GM23338 (cell line): ENCODE results near the gene ZCCHC17. TPM values are rescaled to one million over a fixed set of nuclear protein-coding genes. Genes with fewer than 3 reads are reported as not detected.

ENCODE experiments used
- ATAC-seq: fragments of 200-7000 bp; cut with Tn5 transposase; 3 replicates; pipeline ENCODE4 v1.9.1; 2020
- DNase-seq: peaks from one replicate; pipeline ENCODE4 v3.0.0-alpha.2; 2015; ENCODE audit warnings: low spot score
- H2AFZ ChIP-seq: fragments of 200-600 bp; sonication (generic); 2 replicates; pipeline ENCODE4 v1.8.0; 2016; ENCODE audit warnings: antibody characterized with exemption, mild to moderate bottlenecking, moderate library complexity
- H3F3A ChIP-seq: fragments of 200-600 bp; sonication (generic); replicated peaks from 2 replicates; pipeline ENCODE4 v1.8.0; 2017; ENCODE audit warnings: antibody characterized with exemption, mixed run types, low read depth
- H3K27ac ChIP-seq: fragments of 200-600 bp; sonication (generic); 2 replicates; pipeline ENCODE4 v1.6.1; 2016; ENCODE audit warnings: low read depth
- H3K27me3 ChIP-seq: fragments of 200-600 bp; sonication (generic); 2 replicates; pipeline ENCODE4 v1.8.0; 2016; ENCODE audit warnings: mild to moderate bottlenecking, mixed run types, moderate library complexity; ENCODE audit not compliant: insufficient read depth
- H3K36me3 ChIP-seq: fragments of 200-600 bp; sonication (generic); 2 replicates; pipeline ENCODE4 v1.8.0; 2016; ENCODE audit warnings: mild to moderate bottlenecking; ENCODE audit not compliant: insufficient read depth
- H3K4me1 ChIP-seq: fragments of 200-600 bp; sonication (generic); 2 replicates; pipeline ENCODE4 v1.8.0; 2016; ENCODE audit warnings: mild to moderate bottlenecking, moderate library complexity; ENCODE audit not compliant: insufficient read depth
- H3K4me2 ChIP-seq: fragments of 200-600 bp; sonication (generic); 2 replicates; pipeline ENCODE4 v1.7.1; 2017; ENCODE audit warnings: mixed run types
- H3K4me3 ChIP-seq: fragments of 200-600 bp; sonication (generic); 2 replicates; pipeline ENCODE4 v1.6.1; 2016; ENCODE audit warnings: mixed run types
- H3K79me2 ChIP-seq: fragments of 200-600 bp; sonication (generic); replicated peaks from 2 replicates; pipeline ENCODE4 v1.8.0; 2017; ENCODE audit warnings: mild to moderate bottlenecking; ENCODE audit not compliant: insufficient read depth
- H3K9me2 ChIP-seq: fragments of 200-600 bp; sonication (generic); 2 replicates; pipeline ENCODE4 v1.8.0; 2017; ENCODE audit not compliant: insufficient read depth
- H4K20me1 ChIP-seq: fragments of 200-600 bp; sonication (generic); replicated peaks from 2 replicates; pipeline ENCODE4 v1.8.0; 2017; ENCODE audit warnings: mild to moderate bottlenecking; ENCODE audit not compliant: insufficient read depth
- H3K27ac Mint-ChIP-seq: 2 replicates; pipeline ENCODE4 v1.8.0; 2020; ENCODE audit warnings: inconsistent platforms, mild to moderate bottlenecking, moderate library complexity, mixed read lengths
- H3K27me3 Mint-ChIP-seq: 3 replicates; pipeline ENCODE4 v1.8.0; 2022; ENCODE audit warnings: low read depth, mild to moderate bottlenecking, moderate library complexity, mixed read lengths, inconsistent platforms; ENCODE audit not compliant: insufficient read depth, poor library complexity
- H3K36me3 Mint-ChIP-seq: 3 replicates; pipeline ENCODE4 v1.8.0; 2021; ENCODE audit warnings: low read depth, mild to moderate bottlenecking, inconsistent platforms, moderate library complexity, mixed read lengths
- H3K4me1 Mint-ChIP-seq: 3 replicates; pipeline ENCODE4 v1.8.0; 2020; ENCODE audit warnings: mild to moderate bottlenecking, inconsistent platforms, mixed read lengths
- H3K4me3 Mint-ChIP-seq: 3 replicates; pipeline ENCODE4 v1.8.0; 2021; ENCODE audit warnings: moderate library complexity, mild to moderate bottlenecking, inconsistent platforms, mixed read lengths
- H3K9me3 Mint-ChIP-seq: 3 replicates; pipeline ENCODE4 v1.8.0; 2020; ENCODE audit warnings: moderate library complexity, mild to moderate bottlenecking, inconsistent platforms, mixed read lengths
- CREB1 ChIP-seq: fragments of 250-450 bp; sonication (Bioruptor Pico); IDR thresholded peaks from 2 replicates; pipeline ENCODE4 v1.5.0; 2020; ENCODE audit warnings: low read depth, mild to moderate bottlenecking, moderate library complexity
- ETS1 ChIP-seq: IDR thresholded peaks from 2 replicates; pipeline ENCODE4 v1.6.1; 2016; ENCODE audit warnings: antibody characterized with exemption
- EZH2 ChIP-seq: fragments of 200-600 bp; sonication (generic); IDR thresholded peaks from one replicate; pipeline ENCODE4 v1.8.0; 2017; ENCODE audit warnings: antibody characterized with exemption, mild to moderate bottlenecking, low read depth; ENCODE audit not compliant: unreplicated experiment
- EZH2phosphoT487 ChIP-seq: fragments of 200-600 bp; sonication (generic); IDR thresholded peaks from one replicate; pipeline ENCODE4 v1.8.1; 2018; ENCODE audit warnings: antibody characterized with exemption; ENCODE audit not compliant: unreplicated experiment
- JUNB ChIP-seq: IDR thresholded peaks from one replicate; pipeline ENCODE4 v1.6.1; 2016; ENCODE audit warnings: antibody characterized with exemption; ENCODE audit not compliant: unreplicated experiment
- NANOG ChIP-seq: IDR thresholded peaks from 2 replicates; pipeline ENCODE4 v1.6.1; 2016; ENCODE audit warnings: antibody characterized with exemption, borderline replicate concordance
- POLR2AphosphoS5 ChIP-seq: IDR thresholded peaks from 2 replicates; pipeline ENCODE4 v1.6.1; 2016; ENCODE audit warnings: antibody characterized with exemption, low read depth
- REST ChIP-seq: IDR thresholded peaks from one replicate; pipeline ENCODE4 v1.6.1; 2018; ENCODE audit warnings: antibody characterized with exemption; ENCODE audit not compliant: unreplicated experiment
- STAT1 ChIP-seq: IDR thresholded peaks from one replicate; pipeline ENCODE4 v1.6.1; 2016; ENCODE audit warnings: antibody characterized with exemption; ENCODE audit not compliant: unreplicated experiment
- ZNF114 ChIP-seq: fragments of 250-450 bp; sonication (Bioruptor Pico); IDR thresholded peaks from 2 replicates; pipeline ENCODE4 v1.5.0; 2020; ENCODE audit warnings: mild to moderate bottlenecking, moderate library complexity
- ZNF331 ChIP-seq: fragments of 250-450 bp; sonication (Bioruptor Pico); IDR thresholded peaks from 2 replicates; pipeline ENCODE4 v1.5.0; 2020; ENCODE audit warnings: low read depth, mild to moderate bottlenecking, moderate library complexity
- ZNF462 ChIP-seq: fragments of 250-450 bp; sonication (Bioruptor Pico); IDR thresholded peaks from 2 replicates; pipeline ENCODE4 v1.5.0; 2020; ENCODE audit warnings: mild to moderate bottlenecking, moderate library complexity
- polyA plus RNA-seq: library from polyadenylated mRNA; unstranded; fragments of >200 nt; fragmentation: Nextera tagmentation; extraction: Ambion mirVana; gene quantifications from 2 replicates; pipeline ENCODE4 v1.2.1, GENCODE V29; 2016
- total RNA-seq: library from RNA; depleted of rRNA; stranded (reverse); fragments of >200 nt; shearing (Covaris generic); gene quantifications from 2 replicates; pipeline ENCODE4 v1.2.3, GENCODE V29; 2014
- TF ChIP-seq, protein P1 (sequence below), 2 experiments: fragments of 200-600 bp in 1 of 2; sonication (generic) in 1 of 2; conservative IDR thresholded peaks; 2 replicates each; pipeline versions ENCODE4 v1.5.1 to v1.6.1; 2016 to 2017; ENCODE audit warnings: antibody characterized with exemption in 2 of 2, low read depth in 2 of 2, mild to moderate bottlenecking in 2 of 2, moderate library complexity in 1 of 2

Gene ZCCHC17
- total and polyA plus RNA-seq, 2 experiments from 2014 or later, result 40.1 to 134 TPM

DNA sequence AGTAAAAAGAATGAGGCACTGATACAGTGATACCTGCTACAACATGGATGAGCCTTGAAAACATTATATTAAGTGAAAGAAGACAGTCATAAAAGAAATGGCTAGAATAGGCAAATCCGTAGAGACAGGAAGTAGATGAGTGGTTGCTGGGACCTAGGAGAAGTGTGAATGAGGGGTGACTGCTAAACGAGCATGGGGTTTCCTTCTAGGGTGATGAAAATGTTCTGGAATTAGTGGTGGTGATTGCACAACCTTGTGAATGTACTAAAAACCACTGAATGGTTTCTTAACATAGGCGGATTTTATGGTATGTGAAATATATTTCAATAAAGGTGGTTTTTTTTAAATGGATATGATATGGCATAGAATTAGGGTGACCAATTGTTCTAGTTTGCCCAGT is 103.6 kb downstream of the ZCCHC17 start:
- H3K79me2 ChIP-seq, result no peaks in the 10 kb centered on the region
- Mint-ChIP-seq H3K27me3 (peaks cover 3% of the 10 kb centered on the region), H3K9me3 (no peaks in the 10 kb centered on the region), H3K27ac (no peak overlapping the region), H3K4me1 (peaks cover 9% of the 10 kb centered on the region), H3K4me3 (no peak overlapping the region), H3K36me3 (no peaks in the 10 kb centered on the region)
- ATAC-seq, result no peak
- peaks cover 3% of the 10 kb centered on the region; the same call in 1 of the 2 replicates for H3K4me1 ChIP-seq
- H3K27ac ChIP-seq, result no peak overlapping the region
- H3F3A ChIP-seq, result no peaks in the 10 kb centered on the region
- no peak overlapping the region for H2AFZ ChIP-seq
- no peaks in the 10 kb centered on the region; the same call in 1 of the 2 replicates for H4K20me1 ChIP-seq
- H3K4me3 ChIP-seq, result no peak overlapping the region
- no peak for DNase-seq
- TF ChIP-seq ETS1 (no peak), REST (no peak), POLR2AphosphoS5 (no peak), ZNF462 (no peak), NANOG (no peak), EZH2phosphoT487 (no peak), EZH2 (no peak), STAT1 (no peak), JUNB (no peak), CREB1 (CRISPR knock-in tag) (no peak), ZNF331 (CRISPR knock-in tag) (no peak), ZNF114 (CRISPR knock-in tag) (no peak)
- TF ChIP-seq, protein P1, sequence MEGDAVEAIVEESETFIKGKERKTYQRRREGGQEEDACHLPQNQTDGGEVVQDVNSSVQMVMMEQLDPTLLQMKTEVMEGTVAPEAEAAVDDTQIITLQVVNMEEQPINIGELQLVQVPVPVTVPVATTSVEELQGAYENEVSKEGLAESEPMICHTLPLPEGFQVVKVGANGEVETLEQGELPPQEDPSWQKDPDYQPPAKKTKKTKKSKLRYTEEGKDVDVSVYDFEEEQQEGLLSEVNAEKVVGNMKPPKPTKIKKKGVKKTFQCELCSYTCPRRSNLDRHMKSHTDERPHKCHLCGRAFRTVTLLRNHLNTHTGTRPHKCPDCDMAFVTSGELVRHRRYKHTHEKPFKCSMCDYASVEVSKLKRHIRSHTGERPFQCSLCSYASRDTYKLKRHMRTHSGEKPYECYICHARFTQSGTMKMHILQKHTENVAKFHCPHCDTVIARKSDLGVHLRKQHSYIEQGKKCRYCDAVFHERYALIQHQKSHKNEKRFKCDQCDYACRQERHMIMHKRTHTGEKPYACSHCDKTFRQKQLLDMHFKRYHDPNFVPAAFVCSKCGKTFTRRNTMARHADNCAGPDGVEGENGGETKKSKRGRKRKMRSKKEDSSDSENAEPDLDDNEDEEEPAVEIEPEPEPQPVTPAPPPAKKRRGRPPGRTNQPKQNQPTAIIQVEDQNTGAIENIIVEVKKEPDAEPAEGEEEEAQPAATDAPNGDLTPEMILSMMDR (conservative IDR thresholded peaks at IDR 0.05; ENCODE audit: low read depth in 2 of 2), result no peak
- no peaks in the 10 kb centered on the region for H3K36me3 ChIP-seq
- no peaks in the 10 kb centered on the region for H3K9me2 ChIP-seq
- no peaks in the 10 kb centered on the region for H3K27me3 ChIP-seq
- H3K4me2 ChIP-seq, result no peak overlapping the region
